Endothelial cell of umbilical vein (primary cell): ENCODE measurements around the gene RASL10B. TPM values are rescaled to one million over a fixed set of nuclear protein-coding genes. Genes with fewer than 3 reads are reported as not detected.

Source experiments
- BruUV-seq: library from RNA; stranded (reverse); fragments of 400-500 nt; replicated peaks from 2 replicates; lab custom pipeline; 2021; lab: Mats Ljungman, UMichigan
- CTCF ChIA-PET: fragments of 300-600, 350-600 bp; sonication (Branson Sonifier 250); formaldehyde crosslinking; loops from one replicate; lab custom pipeline; 2021; ENCODE audit warnings: antibody characterized with exemption, inconsistent platforms; lab: Charles Lee
- POLR2A ChIA-PET: fragments of 300-600, 350-600 bp; sonication (Branson Sonifier 250); formaldehyde crosslinking; loops from one replicate; lab custom pipeline; 2021; ENCODE audit warnings: antibody characterized with exemption, inconsistent platforms; lab: Charles Lee
- DNase-seq: peaks from one replicate; pipeline ENCODE4 v3.0.0-alpha.2; 2011; ENCODE audit warnings: low read depth, low spot score
- FAIRE-seq: peaks from 2 replicates; lab custom pipeline; 2011; peaks lifted over from hg19 to GRCh38; lab: Jason Lieb, UNC
- H2AFZ ChIP-seq: 2 replicates; pipeline ENCODE4 v1.6.0; 2012; ENCODE audit warnings: low read depth, low read length, control low read depth, inconsistent platforms
- H3K27ac ChIP-seq: 2 replicates; pipeline ENCODE4 v1.5.1; 2011; ENCODE audit warnings: low read depth, mild to moderate bottlenecking, control low read depth, low read length, moderate library complexity; ENCODE audit not compliant: insufficient read depth
- H3K27me3 ChIP-seq, 2 experiments: 2 replicates each; pipeline versions ENCODE4 v1.6.0 to v1.6.1; 2011; ENCODE audit warnings: low read length in 2 of 2, mixed read lengths in 1 of 2; ENCODE audit not compliant: control insufficient read depth in 2 of 2, insufficient read depth in 2 of 2
- H3K36me3 ChIP-seq, 2 experiments: 2 replicates in 1 of 2; 3 replicates in 1 of 2; pipeline ENCODE4 v1.5.1; 2011; ENCODE audit warnings: low read length in 2 of 2, mild to moderate bottlenecking in 1 of 2, moderate library complexity in 1 of 2; ENCODE audit not compliant: control insufficient read depth in 2 of 2, insufficient read depth in 2 of 2; ENCODE audit errors: extremely low read depth in 1 of 2
- H3K4me1 ChIP-seq: 3 replicates; pipeline ENCODE4 v1.5.1; 2011; ENCODE audit warnings: mild to moderate bottlenecking, low read length; ENCODE audit not compliant: control insufficient read depth, insufficient read depth; ENCODE audit errors: extremely low read depth
- H3K4me2 ChIP-seq: 2 replicates; pipeline ENCODE4 v1.6.1; 2011; ENCODE audit warnings: low read length, control low read depth, mixed read lengths; ENCODE audit not compliant: insufficient read depth
- H3K4me3 ChIP-seq, 3 experiments: fragments of 200-600 bp in 1 of 3; sonication (generic), shearing (Covaris generic) in 1 of 3; replicated peaks in 1 of 3; 2 replicates each; pipeline ENCODE4 v1.5.1; 2011 to 2016; ENCODE audit warnings: control low read depth in 3 of 3, low read length in 3 of 3, mild to moderate bottlenecking in 2 of 3, inconsistent platforms in 1 of 3, low read depth in 1 of 3, moderate library complexity in 1 of 3; ENCODE audit not compliant: insufficient read depth in 1 of 3
- H3K79me2 ChIP-seq: 2 replicates; pipeline ENCODE4 v1.6.0; 2012; ENCODE audit warnings: low read length, inconsistent platforms; ENCODE audit not compliant: control insufficient read depth, insufficient read depth
- H3K9ac ChIP-seq: replicated peaks from 2 replicates; pipeline ENCODE3; 2011; ENCODE audit warnings: low read length, control low read depth; ENCODE audit not compliant: insufficient read depth; ENCODE audit errors: extremely low read depth
- H3K9me1 ChIP-seq: replicated peaks from 3 replicates; pipeline ENCODE4 v1.6.0; 2011; ENCODE audit warnings: mild to moderate bottlenecking, low read length; ENCODE audit not compliant: control insufficient read depth, insufficient read depth; ENCODE audit errors: extremely low read depth
- H3K9me3 ChIP-seq: replicated peaks from 2 replicates; pipeline ENCODE4 v1.5.1; 2012; ENCODE audit warnings: low read length, inconsistent platforms; ENCODE audit not compliant: control insufficient read depth, insufficient read depth
- H4K20me1 ChIP-seq: replicated peaks from 2 replicates; pipeline ENCODE3; 2011; ENCODE audit warnings: mild to moderate bottlenecking, low read length; ENCODE audit not compliant: control insufficient read depth, insufficient read depth; ENCODE audit errors: extremely low read depth
- CTCF ChIP-seq, 2 donors: IDR thresholded peaks; 1 replicate in 1 of 2; 2 replicates in 1 of 2; pipeline ENCODE4 v1.5.1; 2011; ENCODE audit warnings: low read length in 2 of 2, mild to moderate bottlenecking in 2 of 2, moderate library complexity in 2 of 2, control low read depth in 1 of 2, inconsistent platforms in 1 of 2, low read depth in 1 of 2; ENCODE audit not compliant: insufficient read depth in 1 of 2; ENCODE audit errors: extremely low read depth in 1 of 2
- EZH2 ChIP-seq: IDR thresholded peaks from 2 replicates; pipeline ENCODE4 v1.6.1; 2012; ENCODE audit warnings: borderline replicate concordance, low read depth, mild to moderate bottlenecking, moderate library complexity, low read length, inconsistent platforms; ENCODE audit not compliant: severe bottlenecking
- FOS ChIP-seq: IDR thresholded peaks from 2 replicates; pipeline ENCODE4 v1.6.1; 2011; ENCODE audit warnings: mild to moderate bottlenecking, low read length, moderate library complexity, borderline replicate concordance; ENCODE audit not compliant: insufficient read depth
- GATA2 ChIP-seq: IDR thresholded peaks from 2 replicates; pipeline ENCODE4 v1.7.0; 2011; ENCODE audit warnings: low read depth, mild to moderate bottlenecking, moderate library complexity, mixed read lengths, low read length; ENCODE audit not compliant: insufficient read length, insufficient read depth
- JUN ChIP-seq: IDR thresholded peaks from 2 replicates; pipeline ENCODE4 v1.6.1; 2011; ENCODE audit warnings: borderline replicate concordance, low read depth; ENCODE audit not compliant: insufficient read length, insufficient read depth
- MAX ChIP-seq: IDR thresholded peaks from 2 replicates; pipeline ENCODE4 v1.6.1; 2011; ENCODE audit not compliant: insufficient read depth, insufficient read length
- MYC ChIP-seq: IDR thresholded peaks from one replicate; pipeline ENCODE4 v1.6.1; 2011; ENCODE audit warnings: mild to moderate bottlenecking, low read depth, low read length
- POLR2A ChIP-seq: IDR thresholded peaks from 2 replicates; pipeline ENCODE4 v1.6.1; 2012; ENCODE audit warnings: low read depth, mild to moderate bottlenecking, control low read depth, low read length
- POLR2AphosphoS5 ChIP-seq: IDR thresholded peaks from 2 replicates; pipeline ENCODE4 v1.6.1; 2012; ENCODE audit warnings: low read depth, mild to moderate bottlenecking, control low read depth, low read length, moderate library complexity; ENCODE audit not compliant: insufficient read depth
- dilution Hi-C: fragments of 300-500 bp; cut with MboI; formaldehyde crosslinking; loops from one replicate; pipeline ENCODE4 v1.15.0; 2019; ENCODE audit warnings: low sequenced_read_pairs; ENCODE audit not compliant: extremely low pct_ligation_motif_present
- intact Hi-C: fragments of 100-400 bp; cut with micrococcal nuclease; formaldehyde crosslinking; loops from one replicate; pipeline ENCODE4 v1.10.0; 2022
- polyA plus RNA-seq, 4 experiments: library from polyadenylated mRNA; depleted of rRNA in 3 of 4; stranded (reverse) in 3 of 4; unstranded in 1 of 4; fragments of >200 nt; gene quantifications; 2 replicates each; pipeline versions ENCODE4 v1.2.1 to v1.2.3, GENCODE V29; 2011 to 2012; ENCODE audit warnings: missing spikeins in 1 of 4
- total RNA-seq: library from RNA; stranded (reverse); gene quantifications from 2 replicates; pipeline ENCODE4 v1.2.3, GENCODE V29; 2021

The RASL10B gene
- total and polyA plus RNA-seq, 2 donors (not counting 3 experiments of a cell fraction or from before 2014, with no cell fraction given), result 0.19 to 0.71 TPM

GRCh38 chr17:35728551-35728950 is 2.9 kb upstream of the RASL10B start:
- H3K4me1 ChIP-seq, result peaks cover 4% of the 10 kb centered on the region
- no peaks in the 10 kb centered on the region for H4K20me1 ChIP-seq
- no peaks in the 10 kb centered on the region for H3K79me2 ChIP-seq
- H3K4me3 ChIP-seq, result no peak overlapping the region
- H3K9ac ChIP-seq, result no peak overlapping the region
- dilution Hi-C loops (loop anchor here (25.0 kb wide), 1 partner anchor 116 kb away; no protein-coding TSS in a partner anchor), intact Hi-C loops (no loop called here)
- H3K9me3 ChIP-seq, result no peaks in the 10 kb centered on the region
- ChIA-PET CTCF (interaction anchor here (1.0 to 1.7 kb wide), 4 partner anchors 11 to 22 kb away, joined by 3 to 7 read pairs (median 3); no protein-coding TSS in a partner anchor), POLR2A (no interaction called here)
- no peak overlapping the region for H3K4me2 ChIP-seq
- H3K36me3 ChIP-seq, result peaks cover 16 to 21% of the 10 kb centered on the region in 2 experiments
- no peaks in the 10 kb centered on the region for H3K9me1 ChIP-seq
- H3K27me3 ChIP-seq, result peaks cover 3 to 6% of the 10 kb centered on the region in 2 experiments
- no peak for DNase-seq
- no peak for FAIRE-seq
- no peak for TF ChIP-seq EZH2
- no peak for TF ChIP-seq CTCF (IDR thresholded peaks at IDR 0.05; ENCODE audit: extremely low read depth in 1 of 2, insufficient read depth in 1 of 2, low read depth in 1 of 2, low read length in 2 of 2)
- no peak for TF ChIP-seq GATA2
- TF ChIP-seq JUN, result no peak
- TF ChIP-seq FOS, result no peak
- TF ChIP-seq POLR2A, result no peak
- TF ChIP-seq MYC, result no peak
- TF ChIP-seq MAX, result no peak
- TF ChIP-seq POLR2AphosphoS5, result no peak
- H2AFZ ChIP-seq, result no peak overlapping the region
- no peak overlapping the region for H3K27ac ChIP-seq
- no TSS peak for BruUV-seq
